H1 (cell line): ENCODE data around the gene MTR. TPM values are rescaled to one million over a fixed set of nuclear protein-coding genes. Genes with fewer than 3 reads are reported as not detected.

Source experiments
- CTCF ChIA-PET: fragments of 300-600 bp; sonication (Branson Sonifier 250); formaldehyde crosslinking; loops from one replicate; lab custom pipeline; 2021; ENCODE audit not compliant: partially characterized antibody; lab: Charles Lee
- POLR2A ChIA-PET: fragments of 300-600 bp; sonication (Branson Sonifier 250); formaldehyde crosslinking; loops from one replicate; lab custom pipeline; 2021; ENCODE audit warnings: inconsistent platforms; ENCODE audit not compliant: partially characterized antibody; lab: Charles Lee
- DNase-seq, 2 experiments: peaks; one replicate each; pipeline versions ENCODE4 v3.0.0 to v3.0.0-alpha.2; 2010 to 2022; ENCODE audit warnings: low spot score in 2 of 2, low read depth in 1 of 2, mixed read lengths in 1 of 2
- FAIRE-seq: peaks from 2 replicates; lab custom pipeline; 2011; peaks lifted over from hg19 to GRCh38; lab: Jason Lieb, UNC
- H2AFZ ChIP-seq: 2 replicates; pipeline ENCODE4 v1.8.1; 2012; ENCODE audit warnings: low read length, inconsistent platforms
- H2AK5ac ChIP-seq: 2 replicates; pipeline ENCODE4 v1.6.1; 2013; ENCODE audit warnings: low read depth, low read length
- H2BK120ac ChIP-seq: replicated peaks from 2 replicates; pipeline ENCODE3; 2013; ENCODE audit warnings: low read depth, low read length, inconsistent platforms
- H2BK12ac ChIP-seq: 2 replicates; pipeline ENCODE4 v1.6.1; 2013; ENCODE audit warnings: low read depth, low read length
- H2BK15ac ChIP-seq: 2 replicates; pipeline ENCODE4 v1.6.1; 2013; ENCODE audit warnings: low read length
- H2BK20ac ChIP-seq: 2 replicates; pipeline ENCODE4 v1.6.1; 2013; ENCODE audit warnings: low read length
- H2BK5ac ChIP-seq: 2 replicates; pipeline ENCODE4 v1.6.1; 2013; ENCODE audit warnings: low read depth, low read length
- H3K14ac ChIP-seq: 2 replicates; pipeline ENCODE4 v1.6.1; 2013; ENCODE audit warnings: inconsistent platforms; ENCODE audit not compliant: insufficient read length
- H3K18ac ChIP-seq: 2 replicates; pipeline ENCODE4 v1.6.1; 2013; ENCODE audit warnings: low read length; ENCODE audit errors: extremely low read depth
- H3K23ac ChIP-seq: 2 replicates; pipeline ENCODE4 v1.6.1; 2013; ENCODE audit warnings: inconsistent platforms; ENCODE audit not compliant: insufficient read length
- H3K23me2 ChIP-seq: 2 replicates; pipeline ENCODE4 v1.6.1; 2013; ENCODE audit warnings: low read depth, low read length
- H3K27ac ChIP-seq: 2 replicates; pipeline ENCODE4 v1.6.1; 2011; ENCODE audit warnings: low read depth, low read length, inconsistent platforms
- H3K27me3 ChIP-seq, 4 experiments: replicated peaks in 1 of 4; 1 replicate in 1 of 4; 2 replicates in 3 of 4; pipeline versions ENCODE4 v1.6.1 to v1.8.1; 2011 to 2013; ENCODE audit warnings: low read length in 3 of 4, mild to moderate bottlenecking in 3 of 4, inconsistent platforms in 2 of 4, mixed read lengths in 2 of 4, moderate library complexity in 1 of 4; ENCODE audit not compliant: control insufficient read depth in 3 of 4, insufficient read depth in 3 of 4; ENCODE audit errors: extremely low read depth in 1 of 4
- H3K36me3 ChIP-seq, 4 experiments: 2 replicates each; pipeline versions ENCODE4 v1.6.1 to v1.8.1; 2011 to 2013; ENCODE audit warnings: mild to moderate bottlenecking in 4 of 4, low read length in 3 of 4, moderate library complexity in 2 of 4, control low read depth in 1 of 4, inconsistent platforms in 1 of 4; ENCODE audit not compliant: insufficient read depth in 4 of 4, control insufficient read depth in 2 of 4
- H3K4ac ChIP-seq: replicated peaks from 2 replicates; pipeline ENCODE3; 2013; ENCODE audit warnings: low read length, low read depth, mixed read lengths, inconsistent platforms; ENCODE audit not compliant: insufficient read length
- H3K4me1 ChIP-seq, 4 experiments: replicated peaks in 1 of 4; 1 replicate in 1 of 4; 2 replicates in 3 of 4; pipeline versions ENCODE4 v1.6.1 to v1.8.1; 2011 to 2013; ENCODE audit warnings: low read length in 3 of 4, inconsistent platforms in 2 of 4, mixed read lengths in 1 of 4; ENCODE audit not compliant: insufficient read depth in 4 of 4, control insufficient read depth in 3 of 4
- H3K4me2 ChIP-seq, 2 experiments: 2 replicates each; pipeline versions ENCODE4 v1.6.1 to v1.8.1; 2011 to 2013; ENCODE audit warnings: low read depth in 2 of 2, low read length in 2 of 2, control low read depth in 1 of 2, inconsistent platforms in 1 of 2, mild to moderate bottlenecking in 1 of 2; ENCODE audit not compliant: insufficient read depth in 1 of 2
- H3K4me3 ChIP-seq, 4 experiments: fragments of 200-600, 300-600 bp in 1 of 4; sonication (generic), shearing (Covaris generic), sonication (Bioruptor Twin) in 1 of 4; 2 replicates each; pipeline versions ENCODE4 v1.5.1 to v1.8.1; 2011 to 2016; ENCODE audit warnings: low read length in 4 of 4, low read depth in 3 of 4, control low read depth in 2 of 4, inconsistent platforms in 2 of 4, mild to moderate bottlenecking in 2 of 4, mixed read lengths in 1 of 4, moderate library complexity in 1 of 4; ENCODE audit not compliant: insufficient read depth in 2 of 4; ENCODE audit errors: extremely low read depth in 1 of 4
- H3K56ac ChIP-seq: replicated peaks from 2 replicates; pipeline ENCODE3; 2013; ENCODE audit warnings: low read depth, mild to moderate bottlenecking, mixed read lengths, low read length, inconsistent platforms; ENCODE audit not compliant: insufficient read length
- H3K79me1 ChIP-seq: 2 replicates; pipeline ENCODE4 v1.6.1; 2013; ENCODE audit warnings: low read depth, low read length, control low read depth
- H3K79me2 ChIP-seq, 2 experiments: 2 replicates each; pipeline versions ENCODE4 v1.6.1 to v1.8.1; 2012 to 2013; ENCODE audit warnings: low read length in 2 of 2, mild to moderate bottlenecking in 2 of 2, inconsistent platforms in 1 of 2; ENCODE audit not compliant: insufficient read depth in 2 of 2, control insufficient read depth in 1 of 2
- H3K9ac ChIP-seq, 4 experiments: replicated peaks in 1 of 4; 1 replicate in 1 of 4; 2 replicates in 3 of 4; pipeline versions ENCODE4 v1.6.1 to v1.8.1; 2011 to 2013; ENCODE audit warnings: low read depth in 3 of 4, low read length in 3 of 4, control low read depth in 2 of 4, mild to moderate bottlenecking in 2 of 4, moderate library complexity in 2 of 4, inconsistent platforms in 1 of 4; ENCODE audit errors: extremely low read depth in 1 of 4
- H3K9me3 ChIP-seq, 2 experiments: 2 replicates each; pipeline versions ENCODE4 v1.6.1 to v1.8.1; 2012 to 2013; ENCODE audit warnings: mild to moderate bottlenecking in 2 of 2, moderate library complexity in 2 of 2, control low read depth in 1 of 2, inconsistent platforms in 1 of 2, low read depth in 1 of 2, low read length in 1 of 2, mixed read lengths in 1 of 2; ENCODE audit not compliant: insufficient read depth in 2 of 2
- H4K20me1 ChIP-seq, 2 experiments: replicated peaks in 1 of 2; 2 replicates each; pipeline versions ENCODE3 to v1.8.1; 2011 to 2013; ENCODE audit warnings: inconsistent platforms in 2 of 2, low read length in 2 of 2, mild to moderate bottlenecking in 1 of 2; ENCODE audit not compliant: insufficient read depth in 2 of 2, control insufficient read depth in 1 of 2
- H4K5ac ChIP-seq: 2 replicates; pipeline ENCODE4 v1.6.1; 2013; ENCODE audit warnings: low read length, low read depth, mixed read lengths, inconsistent platforms; ENCODE audit not compliant: insufficient read length
- H4K8ac ChIP-seq: 2 replicates; pipeline ENCODE4 v1.8.0; 2013; ENCODE audit warnings: mild to moderate bottlenecking, moderate library complexity, low read length, inconsistent platforms; ENCODE audit not compliant: insufficient read depth; ENCODE audit errors: extremely low read depth
- H4K91ac ChIP-seq: replicated peaks from 2 replicates; pipeline ENCODE3; 2013; ENCODE audit warnings: low read length, mixed read lengths, inconsistent platforms; ENCODE audit not compliant: insufficient read length
- CHD1 ChIP-seq: IDR thresholded peaks from 2 replicates; pipeline ENCODE4 v1.6.1; 2012; ENCODE audit warnings: low read depth, low read length, improper control_type of control experiment
- KDM1A ChIP-seq: fragments of 200-600, 300-600 bp; sonication (generic); IDR thresholded peaks from 2 replicates; pipeline ENCODE4 v1.7.1; 2016; ENCODE audit warnings: mild to moderate bottlenecking, low read length, borderline replicate concordance
- MAX ChIP-seq: IDR thresholded peaks from 2 replicates; pipeline ENCODE4 v1.6.1; 2012; ENCODE audit warnings: inconsistent platforms
- RNF2 ChIP-seq: fragments of 200-900, 300-1000 bp; sonication (generic); IDR thresholded peaks from 2 replicates; pipeline ENCODE4 v1.7.1; 2016; ENCODE audit warnings: borderline replicate concordance, low read depth, mild to moderate bottlenecking, antibody characterized with exemption, low read length; ENCODE audit not compliant: poor library complexity, severe bottlenecking; ENCODE audit errors: missing control alignments
- SIRT6 ChIP-seq: IDR thresholded peaks from one replicate; pipeline ENCODE4 v1.7.1; 2012; ENCODE audit warnings: low read length, inconsistent platforms
- WGBS, 2 experiments: shearing (Covaris generic) in 1 of 2; methylation state at CpG; one replicate each; pipeline versions ENCODE4 v1.1.6 to v1.1.7; 2013 to 2015; ENCODE audit warnings: low lambda C conversion rate in 2 of 2, mixed read lengths in 2 of 2, inconsistent platforms in 1 of 2, low coverage in 1 of 2, missing lambda C conversion rate in 1 of 2; ENCODE audit not compliant: insufficient replicate concordance in 2 of 2, insufficient coverage in 1 of 2, insufficient read length in 1 of 2; ENCODE audit errors: extremely low coverage in 1 of 2, missing lambda C conversion rate in 1 of 2; 5-methylcytosine and 5-hydroxymethylcytosine counted together
- polyA plus RNA-seq, 7 experiments: library from polyadenylated mRNA; depleted of rRNA in 3 of 7; stranded (reverse) in 5 of 7; unstranded in 2 of 7; fragments of >200 nt in 5 of 7; fragments of 200-250 nt in 2 of 7; gene quantifications; 1 replicate in 5 of 7; 2 replicates in 1 of 7; 4 replicates in 1 of 7; pipeline versions ENCODE4 v1.2.1 to v1.2.3, GENCODE V29; 2011 to 2013; ENCODE audit warnings: missing spikeins in 2 of 7, mixed read lengths in 2 of 7
- total RNA-seq: library from RNA; stranded (reverse); fragmentation: NEBNext Ultra II Directional; extraction: Animal tissue kit (Norgen Biotek cat#: 25700); gene quantifications from 2 replicates; pipeline ENCODE4 v1.2.1, GENCODE V29; 2021

Gene MTR
- total and polyA plus RNA-seq, 2 of the 8 experiments (the other 6 are each of a cell fraction or from before 2014, with no cell fraction given): 4.8 to 27.4 TPM

GRCh38 chr1:236812334-236813030 lies 17.4 kb downstream of the MTR start:
- Histone ChIP-seq H2BK120ac (no peak overlapping the region), H4K5ac (no peak overlapping the region), H3K9me3 (no peaks in the 10 kb centered on the region), H4K8ac (no peak overlapping the region), H2BK5ac (no peak overlapping the region), H3K9ac (peak overlapping the region in 1 of 4 experiments; percentile 13; a peak in 1 of 7 replicates), H3K4me2 (no peak overlapping the region), H3K23ac (no peak overlapping the region), H3K4me3 (no peak overlapping the region), H2AK5ac (no peak overlapping the region), H3K4ac (no peak overlapping the region), H3K27ac (no peak overlapping the region), H3K36me3 (peaks cover 3 to 28% (median 12%) of the 10 kb centered on the region in 4 experiments; a peak in 6 of 8 replicates), H4K20me1 (no peaks in the 10 kb centered on the region), H4K91ac (no peak overlapping the region), H3K18ac (no peak overlapping the region), H2BK12ac (no peak overlapping the region), H3K79me1 (no peaks in the 10 kb centered on the region), H3K79me2 (no peaks in the 10 kb centered on the region), H2BK15ac (no peak overlapping the region), H3K56ac (no peak overlapping the region), H3K23me2 (no peaks in the 10 kb centered on the region), H2AFZ (no peak overlapping the region), H3K4me1 (no peaks in the 10 kb centered on the region), H2BK20ac (no peak overlapping the region), H3K27me3 (no peaks in the 10 kb centered on the region), H3K14ac (no peak overlapping the region)
- WGBS, 2 experiments: 90% methylated on average over 5 of the region's 5 CpGs; no CpG with 5 or more reads in 1 of the 2 experiments
- no peak for DNase-seq
- FAIRE-seq: no peak
- ChIA-PET CTCF (interaction anchor here (0.6 to 1.3 kb wide), 3 partner anchors 9 to 53 kb away, joined by 3 to 4 read pairs (median 4); no protein-coding TSS in a partner anchor), POLR2A (interaction anchor here (0.8 kb wide), 1 partner anchor 18 kb away, joined by 4 read pairs; the partner anchor contains the start of gene MTR)
- TF ChIP-seq CHD1: no peak
- no peak for TF ChIP-seq RNF2
- TF ChIP-seq SIRT6: no peak
- no peak for TF ChIP-seq MAX
- TF ChIP-seq KDM1A: no peak
- TF ChIP-seq, all 59 proteins: peak for 0
